ENCODE results near the gene RASA3.

RASA3 gene

DNA sequence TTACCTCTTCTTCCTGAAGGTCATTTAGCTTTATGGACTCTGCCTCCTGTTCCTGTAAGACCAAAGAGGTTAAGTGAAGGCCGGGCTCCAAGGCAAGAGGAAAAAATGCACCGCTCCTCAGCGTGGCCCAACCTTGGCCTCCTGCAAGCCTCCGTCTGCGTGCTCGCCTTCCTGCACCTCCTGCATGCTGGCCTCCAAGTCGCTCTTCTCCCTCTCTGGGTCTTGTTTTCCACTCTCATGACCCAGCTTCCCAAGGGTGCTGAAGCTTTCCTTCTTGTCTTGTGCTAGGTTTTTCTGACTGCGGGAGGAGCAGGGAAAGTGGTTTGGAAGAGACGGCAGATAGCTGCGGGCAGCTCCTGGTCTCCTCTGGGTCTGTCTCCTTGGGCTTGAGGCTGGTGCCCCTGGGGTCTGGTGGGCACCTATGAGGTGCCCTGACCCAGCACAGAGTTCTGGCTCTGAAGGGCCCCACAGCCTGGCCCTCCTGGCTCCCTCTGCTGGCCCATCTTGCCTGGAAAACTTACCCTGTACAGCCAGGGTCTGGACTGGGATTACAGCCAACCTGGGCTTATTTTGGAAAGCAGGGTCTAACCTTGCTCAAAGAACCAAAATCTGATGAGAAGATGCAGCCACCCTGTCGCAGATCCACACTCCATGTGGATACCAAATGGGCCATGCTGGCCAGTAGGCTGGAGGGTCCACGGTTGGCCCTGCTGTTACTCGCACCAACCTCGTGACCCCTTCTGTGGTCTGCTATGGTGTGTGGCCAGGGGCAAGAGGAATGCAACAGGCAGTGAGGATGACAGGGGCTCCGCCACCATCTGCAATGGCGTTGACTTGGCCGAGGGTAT is 163.7 kb downstream of the RASA3 start:
- DNase-seq (ENCODE audit: low read depth in 2 of 2) = no peak

DNA sequence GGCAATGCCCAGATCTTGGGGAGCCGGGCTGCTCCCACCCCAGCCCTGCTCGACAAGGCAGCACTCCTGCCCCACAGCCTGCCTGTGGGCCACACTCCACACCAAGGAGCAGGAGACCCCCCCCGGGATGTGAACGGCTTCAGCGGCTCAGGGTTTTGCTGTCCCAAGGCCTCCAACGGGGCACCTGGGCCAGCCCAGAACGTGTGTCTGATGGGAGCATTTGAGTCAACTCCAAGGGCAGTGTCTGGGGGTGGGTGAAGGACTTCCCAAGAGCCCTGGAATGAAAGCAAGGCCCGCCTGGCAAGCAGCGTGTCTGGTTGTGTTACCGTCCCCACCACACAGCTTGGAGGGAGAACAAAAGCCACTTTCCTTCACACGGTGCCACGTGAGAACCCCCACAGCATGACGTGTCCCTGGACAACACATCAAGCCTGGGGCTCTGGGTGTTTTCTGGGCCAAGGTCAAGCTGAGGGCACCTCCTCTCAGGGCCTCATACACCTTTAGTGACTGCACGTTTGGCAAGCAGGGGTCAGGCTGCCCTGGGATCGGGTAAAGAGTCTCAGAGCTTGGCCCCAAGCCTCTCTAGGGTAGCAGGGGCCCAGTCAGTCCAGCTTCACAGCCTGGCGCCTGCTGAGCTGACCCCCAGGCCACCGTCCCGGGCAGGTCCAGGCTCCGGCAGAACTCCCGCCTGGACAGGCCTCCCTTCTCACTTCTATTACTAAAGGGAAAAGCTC is 164.5 kb downstream of the RASA3 start:
- DNase-seq (ENCODE audit: low read depth in 2 of 2) = no peak

DNA sequence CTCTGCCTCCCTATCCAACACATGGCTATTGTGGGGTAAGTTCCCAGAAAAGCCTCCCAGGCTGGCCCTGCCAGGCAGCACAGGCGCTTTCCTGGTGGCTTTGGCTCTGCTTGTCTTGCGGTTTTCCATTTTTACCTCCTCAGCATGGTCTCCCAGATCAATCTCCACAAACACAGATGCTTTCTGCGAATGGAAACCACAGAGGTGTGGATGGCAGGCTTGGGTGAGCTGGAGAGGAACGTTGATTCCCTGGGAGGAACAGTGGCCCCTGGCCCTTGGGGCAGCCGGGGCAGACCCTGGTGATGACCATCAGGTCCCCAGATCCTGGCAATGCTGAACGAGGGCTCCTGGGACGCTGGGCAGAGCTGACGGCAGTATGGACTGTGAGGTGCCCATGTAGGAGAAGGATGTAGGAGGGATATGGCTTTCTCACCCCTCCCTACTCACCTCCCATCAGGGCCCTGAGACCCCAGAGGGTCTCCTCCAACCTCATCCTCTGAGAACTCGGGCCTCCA is 165.2 kb downstream of the RASA3 start:
- no peak for DNase-seq (ENCODE audit: low read depth in 2 of 2)

DNA sequence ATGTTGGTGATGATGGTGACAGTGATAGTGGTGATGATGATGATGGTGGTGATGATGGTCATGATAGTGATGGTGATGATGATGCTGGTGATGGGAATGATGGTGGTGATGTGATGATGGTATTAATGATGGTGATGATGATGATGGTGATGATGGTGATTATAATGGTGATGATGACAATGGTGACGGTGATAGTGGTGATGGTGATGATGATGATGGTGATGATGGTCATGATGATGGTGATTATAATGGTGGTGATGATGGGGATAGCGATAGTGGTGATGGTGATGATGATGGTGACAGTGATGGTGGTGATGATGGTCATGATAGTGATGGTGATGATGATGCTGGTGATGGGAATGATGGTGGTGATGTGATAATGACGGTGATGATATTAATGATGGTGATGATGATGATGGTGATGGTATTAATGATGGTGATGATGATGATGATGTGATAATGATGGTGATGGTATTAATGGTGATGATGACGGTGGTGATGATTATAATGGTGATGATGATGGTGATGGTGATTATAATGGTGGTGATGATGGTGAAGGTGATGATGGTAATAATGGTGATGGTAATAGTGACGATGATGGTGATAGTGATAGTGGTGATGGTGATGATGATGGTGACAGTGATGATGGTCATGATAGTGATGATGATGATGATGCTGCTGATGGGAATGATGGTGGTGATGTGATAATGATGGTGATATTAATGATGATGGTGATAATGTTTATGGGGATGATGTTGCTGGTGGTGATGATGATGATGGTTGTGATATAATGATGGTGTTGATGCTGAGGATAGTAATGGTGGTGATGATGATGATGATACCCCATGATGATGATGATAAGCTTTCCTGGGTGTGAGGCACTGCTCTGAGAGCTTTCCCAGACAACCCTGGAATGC is 166.2 kb downstream of the RASA3 start:
- DNase-seq (ENCODE audit: low read depth in 2 of 2) = no peak

DNA sequence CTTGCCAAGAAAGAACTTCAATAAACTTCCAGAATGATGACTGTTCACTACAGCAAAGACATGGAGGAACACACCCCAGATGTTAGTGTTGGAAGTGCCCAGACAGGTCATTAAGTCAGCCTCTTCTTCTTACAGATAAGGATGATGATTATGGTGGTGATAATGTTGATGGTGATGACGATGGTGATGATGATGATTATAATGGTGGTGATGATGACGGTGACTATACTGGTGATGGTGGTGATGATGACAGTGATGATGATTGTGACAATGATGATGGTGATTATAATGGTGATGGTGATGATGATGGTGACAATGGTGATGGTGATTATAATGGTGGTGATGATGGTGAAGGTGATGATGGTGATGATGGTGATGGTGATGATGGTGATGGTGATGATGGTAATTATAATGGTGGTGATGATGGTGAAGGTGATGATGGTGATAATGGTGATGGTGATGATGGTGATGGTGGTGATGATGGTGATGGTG is 167.0 kb downstream of the RASA3 start:
- no peak for DNase-seq (ENCODE audit: low read depth in 2 of 2)

DNA sequence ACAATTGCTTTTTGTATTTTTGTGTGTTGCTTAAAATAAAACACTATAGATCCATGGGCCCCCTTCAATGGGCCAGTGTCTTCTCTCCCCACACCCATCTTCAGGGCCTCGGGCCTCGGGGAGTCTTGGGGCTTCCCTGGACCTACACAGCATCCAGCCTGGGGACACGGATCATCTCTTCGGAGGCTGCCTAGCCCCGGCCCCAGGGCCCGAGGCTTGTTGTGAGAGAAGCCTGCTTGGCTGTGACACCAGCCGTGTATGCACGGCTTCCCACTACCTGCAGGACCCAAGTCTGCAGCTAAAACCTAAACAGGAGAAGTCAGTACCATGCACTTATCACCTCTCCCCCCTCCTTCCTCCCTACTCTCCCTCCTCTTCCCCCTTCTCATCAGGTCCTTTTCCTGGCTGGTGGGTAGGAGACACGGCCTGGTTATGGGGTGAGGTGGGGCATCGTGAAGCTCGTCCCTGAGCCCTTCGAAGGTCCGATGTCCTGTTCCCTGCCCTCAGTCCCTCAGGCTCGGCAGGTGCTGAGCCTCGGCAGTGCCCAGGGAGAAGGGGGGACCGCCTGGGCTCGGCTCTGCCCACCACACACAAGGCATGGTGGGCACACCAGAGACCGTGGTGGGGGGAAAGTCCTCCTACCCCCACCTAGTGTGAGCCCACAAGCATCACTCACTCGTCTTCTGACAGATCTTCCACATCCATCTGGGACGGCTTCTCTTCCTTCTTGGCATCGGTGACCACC is 168.0 kb downstream of the RASA3 start:
- DNase-seq (ENCODE audit: low read depth in 2 of 2) = no peak

DNA sequence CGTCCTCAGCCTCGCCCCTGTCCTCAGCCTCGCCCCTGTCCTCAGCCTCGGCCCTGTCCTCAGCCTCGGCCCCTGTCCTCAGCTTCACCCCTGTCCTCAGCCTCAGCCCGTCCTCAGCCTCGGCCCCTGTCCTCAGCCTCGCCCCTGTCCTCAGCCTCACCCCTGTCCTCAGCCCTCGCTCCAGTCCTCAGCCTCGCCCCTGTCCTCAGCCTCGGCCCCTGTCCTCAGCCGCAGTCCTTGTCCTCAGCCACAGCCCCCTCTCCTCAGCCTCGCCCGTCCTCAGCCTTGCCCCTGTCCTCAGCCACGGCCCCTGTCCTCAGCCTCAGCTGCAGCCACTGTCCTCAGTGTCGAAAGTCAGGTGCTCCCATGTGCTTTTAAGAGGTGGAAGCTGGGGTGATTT is 169.0 kb downstream of the RASA3 start:
- no peak for DNase-seq (ENCODE audit: low read depth in 2 of 2)

DNA sequence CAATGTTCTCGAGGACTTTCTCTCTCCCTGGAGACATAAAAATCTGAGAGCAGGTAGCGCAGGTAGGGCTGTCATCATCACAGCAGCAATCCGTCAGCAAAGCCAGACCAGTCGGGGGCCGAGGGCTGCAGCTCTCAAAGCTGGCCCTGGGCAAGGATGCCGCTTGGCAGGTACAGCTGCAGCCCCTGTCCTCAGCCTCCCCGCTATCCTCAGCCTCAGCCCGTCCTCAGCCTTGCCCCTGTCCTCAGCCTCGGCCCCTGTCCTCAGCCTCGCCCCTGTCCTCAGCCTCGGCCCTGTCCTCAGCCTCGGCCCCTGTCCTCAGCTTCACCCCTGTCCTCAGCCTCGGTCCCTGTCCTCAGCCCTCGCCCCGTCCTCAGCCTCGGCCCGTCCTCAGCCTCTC is 169.4 kb downstream of the RASA3 start:
- no peak for DNase-seq (ENCODE audit: low read depth in 2 of 2)

DNA sequence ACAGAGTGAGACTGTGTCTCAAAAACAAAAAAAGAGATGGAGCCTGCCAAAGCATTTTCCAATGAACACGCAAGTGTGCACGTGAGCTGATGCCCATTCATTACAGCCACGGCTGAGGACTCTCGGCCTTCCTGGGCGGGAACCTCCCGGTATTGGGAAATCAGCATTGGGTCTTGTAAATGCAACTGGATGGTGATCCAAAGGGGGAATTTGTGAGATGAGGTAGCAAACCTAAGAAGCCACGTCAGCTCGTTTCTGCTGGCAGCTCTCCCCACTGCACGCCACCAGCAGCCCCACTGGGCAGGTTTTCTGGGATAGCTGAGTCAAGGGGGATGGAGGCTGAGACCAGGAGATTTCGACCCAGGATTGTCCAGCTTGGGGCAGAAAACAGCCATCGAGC is 170.0 kb downstream of the RASA3 start:
- DNase-seq (ENCODE audit: low read depth in 2 of 2) = no peak

DNA sequence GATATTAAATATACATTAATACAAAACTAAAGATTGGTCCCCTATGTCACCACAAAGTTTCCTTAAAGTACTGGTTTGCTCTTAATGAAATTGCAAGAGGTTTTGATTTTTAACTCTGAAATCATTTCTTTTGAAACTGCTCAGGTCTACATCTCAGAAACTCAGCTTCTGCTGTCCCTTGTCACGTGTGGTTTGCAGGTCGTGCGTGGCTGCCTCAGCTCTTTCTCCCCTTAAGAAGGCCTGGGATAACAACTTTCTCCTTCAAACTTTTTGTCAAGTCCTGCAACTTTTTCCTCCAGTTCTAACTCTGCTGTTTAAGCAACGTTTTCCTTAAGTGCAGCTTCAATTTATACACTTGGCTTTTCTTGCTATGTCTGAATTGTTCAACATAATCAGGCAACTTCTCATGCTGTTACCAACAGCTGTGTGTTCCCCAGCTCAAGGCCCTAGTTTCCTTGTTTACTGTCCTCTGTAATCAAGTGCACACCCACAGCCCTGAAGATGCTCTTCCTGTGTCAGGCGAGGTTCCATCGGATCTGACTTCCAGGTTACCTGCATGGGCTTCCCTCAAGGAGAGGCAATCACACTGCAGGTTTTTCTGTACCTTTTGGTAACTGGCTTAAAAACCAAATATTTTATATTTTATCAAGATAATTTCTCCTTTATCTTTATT is 172.0 kb downstream of the RASA3 start:
- DNase-seq (ENCODE audit: low read depth in 2 of 2) = no peak

DNA sequence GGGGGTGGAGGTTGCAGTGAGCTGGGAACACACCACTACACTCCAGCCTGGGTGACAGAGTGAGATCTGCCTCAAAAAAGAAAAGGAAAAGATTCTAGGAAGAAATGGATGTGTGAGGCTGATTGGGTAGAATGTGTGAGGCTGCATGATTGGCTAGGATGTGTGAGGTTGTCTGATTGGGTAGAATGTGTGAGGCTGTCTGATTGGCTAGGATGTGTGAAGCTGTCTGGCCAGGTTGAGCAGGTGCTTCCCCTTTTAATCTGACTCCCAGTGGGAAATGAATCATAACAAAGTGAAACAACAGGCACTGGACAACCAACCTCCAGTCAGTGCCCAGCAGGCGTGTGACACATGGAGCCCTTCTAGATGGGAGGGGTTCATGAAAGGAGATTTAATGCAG is 173.2 kb downstream of the RASA3 start:
- no peak for DNase-seq (ENCODE audit: low read depth in 2 of 2)

DNA sequence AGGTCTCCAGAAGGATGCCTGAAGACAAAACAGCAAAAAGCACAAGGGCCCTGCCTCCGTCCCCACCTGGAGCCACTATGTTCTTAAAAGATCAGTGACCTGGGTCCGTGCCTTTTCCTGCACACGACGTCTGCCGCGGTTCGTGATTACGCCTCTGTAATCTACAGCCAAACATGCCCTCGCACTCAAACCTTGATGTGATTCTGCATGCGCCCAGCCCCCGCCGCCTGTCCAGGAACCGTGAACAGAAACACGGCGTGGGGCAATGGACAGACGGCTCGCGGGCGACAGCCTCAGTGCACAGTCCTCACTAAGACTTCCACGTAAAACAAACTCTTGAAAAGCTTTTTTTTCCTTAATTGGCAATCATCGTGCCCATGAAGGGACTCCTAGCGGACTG is 174.1 kb downstream of the RASA3 start:
- DNase-seq (ENCODE audit: low read depth in 2 of 2) = no peak

DNA sequence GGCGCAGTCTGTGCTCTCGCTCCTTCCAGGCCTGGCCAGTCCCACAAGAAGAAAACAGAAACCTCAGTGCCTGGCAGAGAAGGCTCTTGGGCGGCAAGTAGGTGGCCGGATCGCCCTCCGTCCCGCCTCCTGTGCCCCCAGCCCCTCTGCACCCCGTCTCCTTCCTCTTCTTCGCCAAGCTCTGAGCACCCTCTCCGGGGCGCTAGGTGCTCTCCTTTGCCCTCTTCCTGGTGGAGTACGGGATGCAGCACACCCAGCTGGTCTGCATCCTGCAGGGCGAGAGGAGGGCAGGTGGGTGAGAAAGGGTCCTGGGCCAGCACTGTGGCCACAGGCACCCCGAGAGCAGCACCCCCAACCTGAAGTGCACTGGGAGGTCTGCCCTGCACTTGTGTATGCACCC is 175.9 kb downstream of the RASA3 start:
- DNase-seq (ENCODE audit: low read depth in 2 of 2) = no peak

DNA sequence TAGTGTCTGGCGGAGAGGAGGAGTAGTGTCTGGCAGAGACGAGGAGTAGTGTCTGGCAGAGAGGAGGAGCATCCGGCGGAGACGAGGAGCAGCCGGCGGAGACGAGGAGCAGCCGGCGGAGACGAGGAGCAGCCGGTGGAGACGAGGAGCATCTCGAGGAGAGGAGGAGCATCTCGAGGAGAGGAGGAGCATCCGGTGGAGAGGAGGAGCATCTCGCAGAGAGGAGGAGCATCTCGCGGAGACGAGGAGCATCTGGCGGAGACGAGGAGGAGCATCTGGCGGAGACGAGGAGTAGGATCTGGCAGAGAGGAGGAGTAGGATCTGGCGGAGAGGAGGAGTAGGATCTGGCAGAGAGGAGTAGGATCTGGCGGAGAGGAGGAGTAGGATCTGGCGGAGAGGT is 176.7 kb downstream of the RASA3 start:
- no peak for DNase-seq (ENCODE audit: low read depth in 2 of 2)

DNA sequence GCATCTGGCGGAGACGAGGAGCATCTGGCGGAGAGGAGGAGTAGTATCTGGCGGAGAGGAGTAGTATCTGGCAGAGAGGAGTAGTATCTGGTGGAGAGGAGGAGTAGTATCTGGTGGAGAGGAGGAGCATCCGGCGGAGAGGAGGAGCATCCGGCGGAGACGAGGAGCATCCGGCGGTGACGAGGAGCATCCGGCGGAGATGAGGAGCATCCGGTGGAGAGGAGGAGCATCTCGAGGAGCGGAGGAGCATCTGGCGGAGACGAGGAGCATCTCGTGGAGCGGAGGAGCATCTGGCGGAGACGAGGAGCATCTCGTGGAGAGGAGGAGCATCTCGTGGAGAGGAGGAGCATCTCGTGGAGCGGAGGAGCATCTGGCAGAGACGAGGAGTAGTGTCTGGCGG is 177.2 kb downstream of the RASA3 start:
- DNase-seq (ENCODE audit: low read depth in 2 of 2) = no peak

DNA sequence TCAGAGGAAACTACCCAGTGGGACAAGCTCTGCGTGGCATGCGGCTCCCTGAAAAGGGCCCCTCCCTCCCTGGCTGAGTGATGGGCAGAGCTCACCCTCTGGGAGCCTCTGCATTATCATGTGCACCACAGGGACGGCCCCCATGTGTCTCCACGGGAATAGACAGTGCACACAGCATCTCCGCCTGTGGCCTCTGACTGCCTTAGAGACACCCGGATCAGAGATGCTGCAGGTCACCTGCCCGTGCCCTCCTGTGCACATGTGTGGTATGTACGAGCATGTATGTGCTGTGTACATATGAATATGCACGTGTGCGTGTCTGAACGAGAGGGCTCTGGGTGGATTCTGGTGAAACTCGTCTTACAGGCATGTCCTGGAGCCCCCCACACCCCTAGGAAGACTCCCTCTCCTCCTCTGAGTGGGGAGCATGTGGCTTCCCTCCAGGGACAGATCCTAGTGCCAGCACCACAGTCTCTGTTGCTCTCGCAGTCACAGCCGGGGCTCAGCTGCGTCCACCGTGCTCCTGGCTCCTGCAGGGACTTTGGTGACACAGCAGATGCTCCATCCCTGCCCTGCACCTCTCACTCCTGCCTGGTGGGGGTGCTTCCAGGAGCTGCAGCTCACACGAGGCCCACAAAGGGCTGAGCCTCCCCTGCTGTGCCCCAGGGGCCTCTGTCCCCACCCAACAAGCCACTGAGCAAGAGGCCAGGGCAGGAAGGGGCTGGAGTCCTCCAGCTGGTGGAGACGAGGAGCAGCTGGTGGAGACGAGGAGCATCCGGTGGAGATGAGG is 178.2 kb downstream of the RASA3 start:
- no peak for DNase-seq (ENCODE audit: low read depth in 2 of 2)

DNA sequence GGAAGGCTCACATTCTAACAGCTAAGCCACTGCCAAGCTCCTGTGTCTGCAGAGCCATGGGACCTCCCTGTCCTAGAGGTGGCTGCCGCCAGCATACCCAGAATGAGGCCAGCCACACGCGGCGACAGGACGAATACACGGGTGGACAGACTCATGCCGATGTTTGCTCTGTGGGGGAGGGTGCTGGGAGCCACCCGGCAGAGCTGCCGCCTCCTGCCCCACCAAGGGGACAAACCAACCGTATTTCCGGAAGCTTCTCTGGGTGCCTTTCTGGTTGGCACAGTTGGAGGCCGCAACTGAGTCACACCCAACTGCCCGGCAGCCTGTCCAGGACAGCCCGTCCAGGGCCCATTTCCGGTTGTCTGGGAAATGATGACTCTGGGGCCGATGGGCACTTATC is 178.9 kb downstream of the RASA3 start:
- no peak for DNase-seq (ENCODE audit: low read depth in 2 of 2)

DNA sequence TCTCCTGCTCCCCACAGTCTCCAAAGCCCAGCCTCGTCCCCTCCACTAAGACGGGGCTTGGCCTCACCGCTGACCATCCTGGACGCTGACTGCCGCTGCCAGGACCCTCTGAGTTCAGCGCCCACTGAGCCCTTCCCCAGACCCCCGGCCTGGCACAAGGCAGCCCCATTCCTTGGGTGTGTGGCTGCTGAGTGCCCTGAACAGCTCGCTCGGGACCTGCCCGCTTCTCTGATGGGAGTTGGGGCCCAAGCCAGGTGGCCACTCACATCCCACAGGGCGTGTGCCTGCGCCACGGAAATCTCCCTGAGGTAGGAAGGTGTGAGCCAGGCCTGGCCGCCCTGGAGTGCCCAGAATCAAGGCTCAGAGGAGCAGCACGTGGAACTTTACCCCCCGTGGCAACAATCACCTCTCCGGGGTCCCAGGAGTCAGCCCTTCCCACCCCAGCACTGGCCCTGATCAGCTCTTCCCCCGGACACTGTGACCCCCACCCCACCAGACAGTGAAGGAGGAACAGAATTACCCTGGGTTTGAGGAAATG is 179.4 kb downstream of the RASA3 start:
- no peak for DNase-seq (ENCODE audit: low read depth in 2 of 2)

DNA sequence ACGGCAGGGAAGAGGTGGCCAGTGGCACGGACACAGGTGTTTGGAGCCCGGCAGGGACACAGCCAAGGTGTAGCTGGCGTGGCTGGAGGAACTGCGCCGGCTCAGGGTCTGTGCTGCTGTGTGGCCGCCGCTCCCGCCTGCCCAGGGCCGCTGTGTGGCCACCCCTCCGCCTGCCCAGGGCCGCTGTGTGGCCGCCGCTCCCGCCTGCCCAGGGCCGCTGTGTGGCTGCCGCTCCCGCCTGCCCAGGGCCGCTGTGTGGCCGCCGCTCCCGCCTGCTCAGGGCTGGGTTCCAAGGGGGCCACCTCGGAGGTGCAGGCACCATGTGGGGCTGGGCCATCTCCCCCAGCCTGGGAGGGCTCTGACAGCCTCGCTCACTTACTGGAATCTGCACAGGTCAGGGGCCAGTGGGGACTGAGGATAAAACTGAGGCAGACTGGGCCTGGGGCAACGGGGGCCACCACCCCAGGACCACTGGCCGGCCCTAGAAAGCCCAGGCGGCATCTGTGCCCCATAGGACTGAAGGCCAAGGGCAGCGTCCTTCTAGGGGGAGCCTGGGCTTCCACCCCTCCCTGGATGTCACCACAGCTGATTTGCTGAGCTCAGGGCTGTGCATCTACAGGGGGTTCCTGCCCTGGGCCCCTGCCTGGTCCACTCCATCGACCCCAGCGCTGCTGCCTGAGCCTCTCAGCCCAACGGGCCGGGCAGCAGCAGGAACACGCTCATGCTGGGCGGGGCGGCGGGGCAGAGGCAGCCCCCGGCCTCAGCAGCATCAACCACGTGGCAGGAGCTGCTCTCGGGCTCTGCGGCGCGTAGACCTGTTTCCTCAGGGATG is 180.1 kb downstream of the RASA3 start:
- DNase-seq (ENCODE audit: low read depth in 2 of 2) = no peak
